Ishikawa (cell line): ENCODE results near the gene SHISA5.

ENCODE experiments used
- CEBPB ChIP-seq: IDR thresholded peaks from 2 replicates; pipeline ENCODE4 v1.6.1; 2012
- CREB1 ChIP-seq: IDR thresholded peaks from 2 replicates; pipeline ENCODE4 v1.6.1; 2012; ENCODE audit warnings: low read depth
- EP300 ChIP-seq: IDR thresholded peaks from 2 replicates; pipeline ENCODE4 v1.6.1; 2012; ENCODE audit warnings: borderline replicate concordance
- TAF1 ChIP-seq: IDR thresholded peaks from 2 replicates; pipeline ENCODE4 v1.6.1; 2012; ENCODE audit warnings: low read depth, mild to moderate bottlenecking
- TF ChIP-seq, protein P1 (sequence below): IDR thresholded peaks from 2 replicates; pipeline ENCODE4 v1.6.1; 2012

DNA sequence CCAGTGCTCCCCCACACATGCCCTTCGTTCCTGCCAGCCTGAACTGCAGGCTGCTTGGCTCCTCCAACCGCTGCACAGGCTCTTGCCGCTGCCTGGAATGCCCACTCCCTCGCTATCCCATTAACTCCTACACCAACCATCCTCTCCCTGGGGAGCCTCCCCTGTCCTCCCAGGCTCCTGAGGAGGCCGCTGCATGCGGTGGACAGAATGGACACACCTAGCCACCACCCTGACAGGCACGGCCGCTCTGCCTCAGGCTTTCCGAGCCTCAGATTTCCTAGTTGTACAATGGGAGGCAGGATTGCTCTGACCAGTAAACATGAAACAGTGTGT, 76.4 kb downstream of the SHISA5 start:
- no peak for TF ChIP-seq CEBPB
- TF ChIP-seq, protein P1, sequence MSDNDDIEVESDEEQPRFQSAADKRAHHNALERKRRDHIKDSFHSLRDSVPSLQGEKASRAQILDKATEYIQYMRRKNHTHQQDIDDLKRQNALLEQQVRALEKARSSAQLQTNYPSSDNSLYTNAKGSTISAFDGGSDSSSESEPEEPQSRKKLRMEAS: no peak
- no peak for TF ChIP-seq EP300
- TF ChIP-seq TAF1: no peak
- TF ChIP-seq CREB1: no peak
